Islet of Langerhans (tissue), 1 donor: ENCODE results near the gene MAPKAPK2.
"Not testable (repeated sequence)": the region's sequence is repeated elsewhere in the genome, so short reads cannot be mapped to it uniquely, and the experiment has no call there.

Experiments used
- FAIRE-seq: peaks from one replicate; lab custom pipeline; 2011; peaks lifted over from hg19 to GRCh38; lab: Jason Lieb, UNC

MAPKAPK2 gene

DNA sequence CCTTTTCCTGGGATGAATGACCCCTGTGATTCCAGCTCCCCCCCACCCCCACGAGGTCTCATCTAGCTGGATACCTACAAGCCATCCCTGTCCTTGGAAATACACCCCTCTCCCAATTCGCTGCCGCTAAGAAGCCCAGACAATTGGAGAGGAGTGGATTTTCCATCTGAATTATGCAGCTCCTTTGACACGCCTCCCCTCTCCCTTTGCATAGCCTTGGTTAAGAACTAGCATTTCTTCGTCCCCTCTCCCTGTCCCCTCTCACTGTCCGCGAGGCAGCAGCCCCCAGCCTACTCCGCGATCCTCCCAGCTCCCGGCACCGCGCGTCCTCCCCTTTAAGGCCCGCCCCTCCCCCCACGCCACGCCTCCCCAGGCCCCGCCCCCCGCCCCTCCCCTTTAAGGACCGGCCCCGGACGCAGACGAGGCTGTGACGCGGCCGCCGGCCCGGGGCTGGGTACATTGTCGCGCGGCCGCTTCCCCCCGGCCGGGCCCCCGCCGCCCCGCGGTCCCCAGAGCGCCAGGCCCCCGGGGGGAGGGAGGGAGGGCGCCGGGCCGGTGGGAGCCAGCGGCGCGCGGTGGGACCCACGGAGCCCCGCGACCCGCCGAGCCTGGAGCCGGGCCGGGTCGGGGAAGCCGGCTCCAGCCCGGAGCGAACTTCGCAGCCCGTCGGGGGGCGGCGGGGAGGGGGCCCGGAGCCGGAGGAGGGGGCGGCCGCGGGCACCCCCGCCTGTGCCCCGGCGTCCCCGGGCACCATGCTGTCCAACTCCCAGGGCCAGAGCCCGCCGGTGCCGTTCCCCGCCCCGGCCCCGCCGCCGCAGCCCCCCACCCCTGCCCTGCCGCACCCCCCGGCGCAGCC lies at the start of gene MAPKAPK2:
Gene MAPKAPK2, plus strand, starts transcription at position 428 of the 856 bp plus-strand sequence. Its CDS starts 325 bp downstream, at position 753.
- no peak for FAIRE-seq

DNA sequence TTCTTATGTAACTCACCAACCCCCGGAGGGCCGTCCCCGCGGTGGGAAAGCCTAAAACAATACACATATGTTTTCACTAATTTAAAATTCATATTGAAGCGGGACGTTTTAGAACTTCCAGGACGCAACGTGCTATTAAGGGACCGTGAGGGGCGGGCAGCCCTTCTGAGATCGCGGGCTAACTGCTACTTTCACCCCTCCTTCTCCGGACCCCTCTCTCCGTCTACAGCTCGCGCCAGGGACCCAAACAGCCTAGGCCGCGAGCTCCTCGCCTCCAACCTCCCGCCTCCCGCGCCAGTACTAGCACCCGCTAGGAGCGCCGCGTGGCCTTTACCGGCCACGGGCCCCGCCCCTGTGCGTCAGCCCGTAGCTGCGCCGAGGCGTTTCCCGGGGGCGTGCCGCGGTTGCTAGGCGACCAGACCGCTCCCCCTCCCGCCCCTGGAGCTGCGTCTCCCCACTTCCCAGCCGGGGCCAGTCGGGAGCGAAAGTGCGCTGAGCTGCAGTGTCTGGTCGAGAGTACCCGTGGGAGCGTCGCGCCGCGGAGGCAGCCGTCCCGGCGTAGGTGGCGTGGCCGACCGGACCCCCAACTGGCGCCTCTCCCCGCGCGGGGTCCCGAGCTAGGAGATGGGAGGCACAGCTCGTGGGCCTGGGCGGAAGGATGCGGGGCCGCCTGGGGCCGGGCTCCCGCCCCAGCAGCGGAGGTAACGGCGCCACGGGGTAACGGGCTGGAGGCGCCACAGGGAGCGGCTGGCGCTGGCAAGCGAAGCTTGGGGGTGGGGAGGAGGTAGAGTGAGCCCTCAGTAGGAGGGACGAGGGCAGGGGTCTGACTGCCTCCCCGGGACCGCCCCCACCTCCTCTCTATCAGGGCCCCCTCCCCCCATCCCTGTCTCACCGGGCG lies 49.4 kb upstream of the MAPKAPK2 start, which contains the start of gene DYRK3:
Gene DYRK3, plus strand, starts transcription at position 457 of the 898 bp plus-strand sequence. Its CDS starts 168 bp downstream, at position 625.
- no peak for FAIRE-seq

DNA sequence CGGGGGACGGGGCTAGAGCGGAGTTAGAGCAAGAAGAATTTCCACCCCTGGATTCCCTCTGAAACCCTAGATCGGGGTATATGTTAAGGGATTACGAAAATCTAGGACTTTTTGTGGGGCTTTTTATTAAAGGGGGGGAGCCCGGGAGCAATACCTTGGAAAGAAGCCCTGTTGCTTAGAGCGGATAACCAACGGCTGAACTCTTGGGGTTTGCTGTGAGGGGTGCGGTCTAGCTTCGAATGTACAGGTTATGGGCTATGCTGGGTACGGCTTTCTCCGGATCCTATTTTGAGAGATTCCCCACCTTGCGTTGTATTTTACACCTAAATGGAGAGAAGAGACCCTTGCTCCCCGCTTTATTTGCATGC lies 48.7 kb upstream of the MAPKAPK2 start:
- FAIRE-seq = no peak

DNA sequence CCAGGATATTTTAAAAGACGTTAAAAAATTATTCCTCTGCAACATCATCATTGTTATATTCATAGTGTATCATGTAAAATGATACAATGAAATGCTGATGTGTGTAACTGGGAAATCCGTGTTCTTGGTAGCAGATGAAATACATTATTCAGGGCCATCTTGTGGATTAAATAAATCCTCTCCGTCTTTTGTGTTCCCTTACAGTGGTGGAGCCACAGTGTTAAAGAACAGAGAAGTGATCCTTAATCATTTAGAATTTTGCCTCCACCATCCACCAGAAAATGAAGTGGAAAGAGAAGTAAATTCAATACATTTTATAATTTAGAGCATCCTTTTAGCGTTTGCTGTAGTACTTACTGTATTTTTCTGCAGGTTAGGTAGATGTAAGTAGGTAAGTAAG lies 48.0 kb upstream of the MAPKAPK2 start:
- FAIRE-seq = no peak

DNA sequence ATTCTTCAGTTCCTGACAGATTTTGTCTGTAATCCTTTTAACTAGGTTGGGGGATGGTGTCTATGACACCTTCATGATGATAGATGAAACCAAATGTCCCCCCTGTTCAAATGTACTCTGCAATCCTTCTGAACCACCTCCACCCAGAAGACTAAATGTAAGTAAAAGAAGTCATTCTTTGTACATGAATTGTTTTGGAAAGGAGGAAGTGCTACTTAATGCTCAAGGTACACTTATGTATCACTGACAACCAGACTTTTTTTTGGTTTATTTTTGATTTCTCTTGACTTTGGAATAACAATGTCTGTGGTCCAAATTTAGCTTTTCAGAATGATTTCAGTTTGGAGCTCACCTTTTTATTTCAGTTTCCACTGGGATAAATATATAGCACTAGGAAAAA lies 47.1 kb upstream of the MAPKAPK2 start:
- no peak for FAIRE-seq

DNA sequence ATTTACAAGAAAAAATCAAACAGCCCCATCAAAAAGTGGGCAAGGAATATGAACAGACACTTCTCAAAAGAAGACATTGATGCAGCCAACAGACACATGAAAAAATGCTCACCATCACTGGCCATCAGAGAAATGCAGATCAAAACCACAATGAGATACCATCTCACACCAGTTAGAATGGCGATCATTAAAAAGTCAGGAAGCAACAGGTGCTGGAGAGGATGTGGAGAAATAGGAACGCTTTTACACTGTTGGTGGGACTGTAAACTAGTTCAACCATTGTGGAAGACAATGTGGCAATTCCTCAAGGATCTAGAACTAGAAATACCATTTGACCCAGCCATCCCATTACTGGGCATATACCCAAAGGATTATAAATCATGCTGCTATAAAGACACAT lies 42.6 kb upstream of the MAPKAPK2 start:
- FAIRE-seq = not testable (repeated sequence)

DNA sequence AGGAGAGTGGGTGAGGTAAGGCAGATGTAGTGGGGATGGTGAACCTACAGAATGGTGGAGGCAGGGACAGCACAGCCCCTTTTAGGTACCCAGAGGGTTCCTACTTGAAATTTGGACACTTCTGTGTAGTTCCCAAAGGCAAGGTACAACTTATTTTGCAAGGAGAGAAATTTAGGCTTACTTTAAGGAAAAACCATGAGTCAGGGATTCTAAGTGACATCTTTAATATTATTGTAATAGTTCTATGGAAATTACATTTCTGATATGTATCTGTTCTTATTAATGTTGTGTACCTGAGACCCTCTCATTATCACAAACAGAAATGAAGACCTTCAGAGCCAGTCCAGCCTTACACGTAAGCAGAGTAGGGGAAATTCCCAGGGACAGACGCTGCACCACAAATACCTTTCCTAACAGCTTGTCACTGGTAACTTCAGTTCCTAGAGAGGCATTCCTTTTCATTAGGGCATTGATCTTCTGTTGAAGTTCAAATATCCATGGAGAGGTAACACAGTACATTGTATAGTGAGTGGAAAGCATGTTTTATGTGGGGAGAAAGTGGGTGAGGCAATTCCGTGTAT lies 41.5 kb upstream of the MAPKAPK2 start:
- FAIRE-seq = no peak

DNA sequence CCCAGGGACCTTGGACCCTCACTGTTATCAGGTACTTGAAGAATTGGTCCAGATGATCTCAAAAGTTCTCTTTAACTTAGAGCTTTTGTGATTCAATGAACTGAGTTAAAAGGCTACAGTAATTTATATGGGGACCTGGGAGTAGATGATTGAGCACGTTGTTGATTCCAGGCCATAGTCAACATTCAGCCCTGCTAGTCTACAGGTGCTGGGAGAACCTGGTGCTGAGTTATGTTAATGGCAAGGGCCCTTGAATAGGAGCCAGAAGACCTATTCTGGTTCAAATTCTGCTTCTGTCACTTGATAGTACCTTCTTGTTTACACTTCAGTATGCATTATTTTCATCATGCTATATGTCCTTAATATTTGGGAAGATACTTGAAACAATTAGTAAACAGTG lies 38.2 kb upstream of the MAPKAPK2 start:
- FAIRE-seq = no peak

DNA sequence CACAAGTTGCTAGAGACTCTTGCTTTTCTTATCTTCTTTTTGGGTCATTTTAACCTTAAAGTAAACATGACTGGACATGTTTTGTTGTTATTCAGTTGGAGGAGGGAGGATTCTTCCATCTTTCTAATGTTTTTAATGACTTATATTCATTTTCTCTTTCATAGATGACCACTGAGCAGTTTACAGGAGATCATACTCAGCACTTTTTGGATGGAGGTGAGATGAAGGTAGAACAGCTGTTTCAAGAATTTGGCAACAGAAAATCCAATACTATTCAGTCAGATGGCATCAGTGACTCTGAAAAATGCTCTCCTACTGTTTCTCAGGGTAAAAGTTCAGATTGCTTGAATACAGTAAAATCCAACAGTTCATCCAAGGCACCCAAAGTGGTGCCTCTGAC lies 37.5 kb upstream of the MAPKAPK2 start:
- no peak for FAIRE-seq

DNA sequence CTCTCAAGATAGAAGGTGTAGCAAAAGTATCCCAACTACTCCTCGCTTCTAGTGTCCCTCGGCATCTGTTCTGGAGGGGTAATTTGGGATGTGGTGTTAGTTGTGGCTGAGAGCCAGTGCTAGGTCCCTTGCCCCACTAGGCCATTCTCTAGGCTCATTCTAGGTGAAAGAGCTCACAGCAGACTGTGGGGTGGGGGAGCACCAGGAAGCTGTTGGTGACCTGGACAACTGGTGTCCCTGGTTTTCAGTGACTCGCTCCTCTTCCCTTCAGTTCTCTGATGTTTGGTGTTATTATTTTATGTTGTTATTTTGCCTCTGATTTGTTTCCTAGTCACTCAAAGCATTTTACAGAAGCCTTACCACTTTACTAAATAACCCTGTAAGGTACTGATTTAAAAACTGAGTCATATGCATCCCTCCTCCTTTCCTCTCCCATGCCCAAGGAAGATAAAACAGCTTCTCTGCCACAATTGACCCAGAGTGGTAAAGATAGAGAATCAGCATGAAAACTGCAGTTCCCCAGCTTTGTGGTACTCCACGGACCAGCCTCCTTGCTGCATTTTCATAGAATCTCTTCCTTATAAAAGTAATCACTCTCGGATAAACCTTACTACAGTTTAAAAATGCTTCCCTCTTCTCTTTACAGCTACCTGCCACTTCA lies 35.3 kb upstream of the MAPKAPK2 start:
- no peak for FAIRE-seq

DNA sequence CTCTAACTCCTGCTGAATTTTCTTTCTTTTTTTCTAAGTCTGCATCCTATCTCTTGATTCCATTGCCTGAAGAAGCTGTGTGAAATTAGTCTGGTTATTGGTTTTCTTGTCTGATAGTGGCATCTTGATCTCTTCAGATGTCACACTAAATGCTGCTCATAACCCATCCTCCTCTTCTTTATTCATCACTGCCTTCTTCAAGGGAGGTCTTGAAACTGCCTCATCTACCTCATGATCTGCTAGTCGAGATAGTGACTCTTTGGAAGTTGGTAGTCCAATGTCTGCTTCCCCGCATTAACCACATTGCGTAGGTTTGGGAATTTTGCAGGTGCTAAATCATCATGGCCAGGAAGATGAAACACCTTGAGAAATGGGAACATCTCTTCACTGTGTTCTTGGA lies 33.7 kb upstream of the MAPKAPK2 start:
- no peak for FAIRE-seq

DNA sequence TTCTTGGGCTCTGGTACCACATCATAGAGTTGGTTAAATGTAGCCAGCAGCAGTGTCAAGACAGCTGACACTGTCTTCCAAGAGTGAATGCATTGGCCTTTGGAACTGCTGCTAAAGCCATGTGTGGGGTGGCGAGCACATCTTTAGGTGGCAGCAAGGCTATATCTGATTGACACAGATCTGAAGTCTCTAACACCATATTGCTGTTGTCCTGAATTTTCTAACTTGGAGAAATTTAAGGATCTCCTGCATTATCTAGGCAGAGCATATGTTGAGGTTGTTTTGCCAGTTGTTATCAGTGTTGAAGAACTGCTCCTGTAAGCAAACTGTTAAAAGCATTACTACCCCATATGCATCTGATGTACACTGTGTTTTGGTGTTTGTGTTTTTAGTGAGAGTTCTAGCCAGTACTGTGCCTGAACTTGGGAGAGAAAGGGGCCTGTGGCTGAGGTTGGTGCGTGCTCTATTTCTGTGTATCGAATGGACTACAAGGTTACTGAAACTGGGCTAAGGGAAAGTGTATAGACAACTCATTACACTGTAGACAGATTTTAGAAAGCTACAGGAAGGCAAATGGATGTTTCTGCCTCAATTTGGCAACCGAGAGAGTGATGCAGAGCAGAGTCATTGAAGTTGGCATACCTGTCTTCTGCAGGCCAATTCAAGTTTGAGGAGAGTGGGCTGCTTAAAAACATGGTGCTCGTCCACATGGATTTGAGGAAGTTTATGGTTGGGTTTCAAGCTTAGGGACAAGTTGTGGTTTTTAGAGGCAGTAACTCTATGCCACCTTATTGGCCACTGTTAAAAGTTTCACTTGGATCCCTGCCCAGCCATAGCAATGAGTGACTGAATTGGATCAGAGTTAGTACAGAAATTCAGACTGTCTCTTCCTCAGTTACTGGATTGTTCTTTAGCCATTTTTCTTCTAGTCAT lies 32.5 kb upstream of the MAPKAPK2 start:
- no peak for FAIRE-seq

DNA sequence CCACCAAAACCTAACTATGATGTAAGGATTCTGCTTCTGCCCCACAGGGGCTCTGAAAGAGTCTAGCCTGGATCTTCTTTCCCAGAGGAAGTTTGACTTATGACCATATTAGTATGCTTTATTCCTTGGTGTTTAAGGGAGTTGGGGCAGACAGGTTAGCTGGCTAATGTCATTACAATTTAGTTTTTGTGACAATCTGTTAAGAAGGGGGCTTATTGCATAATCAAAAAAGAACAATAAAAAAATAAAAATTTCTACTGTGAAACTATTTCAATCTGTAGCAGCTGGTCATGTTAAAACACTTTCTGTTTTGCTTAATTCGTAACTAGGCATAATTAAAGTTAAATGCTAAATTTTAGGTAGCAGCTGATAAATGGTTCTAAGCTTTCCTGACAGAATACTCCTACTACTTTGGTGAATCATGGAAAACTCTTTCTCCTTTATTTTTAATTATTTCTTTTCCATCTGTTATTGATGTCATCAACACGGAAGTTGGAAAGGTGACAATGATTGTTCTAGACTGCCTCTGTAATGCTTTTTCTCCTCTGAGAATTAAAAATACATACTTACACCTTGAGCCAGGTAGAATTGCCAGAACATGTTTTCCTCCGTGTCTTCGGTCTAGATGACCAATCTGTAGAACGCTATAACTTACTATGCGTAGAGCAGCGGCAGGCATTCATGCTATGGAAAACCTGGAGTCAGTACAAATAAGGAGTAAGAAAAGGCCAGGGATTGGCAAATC lies 30.8 kb upstream of the MAPKAPK2 start:
- no peak for FAIRE-seq

DNA sequence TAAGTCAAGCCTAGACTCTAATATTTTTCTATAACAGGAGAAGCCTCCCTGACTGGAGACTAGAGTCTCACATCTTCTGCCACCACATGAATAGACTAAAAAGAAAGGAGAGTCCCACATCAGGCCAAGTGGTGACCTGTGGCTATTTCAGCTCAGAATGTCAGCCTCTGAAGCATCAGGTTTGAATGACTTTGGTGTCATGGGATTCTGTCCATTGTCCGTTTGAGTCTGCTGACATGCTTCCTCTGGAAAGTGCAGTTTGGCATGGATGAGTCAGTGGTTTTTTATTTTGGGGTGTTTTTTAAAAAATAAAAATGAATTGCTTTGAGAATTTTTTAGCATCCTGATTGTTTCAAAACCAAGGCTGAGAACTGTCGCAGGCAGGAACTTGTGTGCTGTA lies 29.9 kb upstream of the MAPKAPK2 start:
- no peak for FAIRE-seq

DNA sequence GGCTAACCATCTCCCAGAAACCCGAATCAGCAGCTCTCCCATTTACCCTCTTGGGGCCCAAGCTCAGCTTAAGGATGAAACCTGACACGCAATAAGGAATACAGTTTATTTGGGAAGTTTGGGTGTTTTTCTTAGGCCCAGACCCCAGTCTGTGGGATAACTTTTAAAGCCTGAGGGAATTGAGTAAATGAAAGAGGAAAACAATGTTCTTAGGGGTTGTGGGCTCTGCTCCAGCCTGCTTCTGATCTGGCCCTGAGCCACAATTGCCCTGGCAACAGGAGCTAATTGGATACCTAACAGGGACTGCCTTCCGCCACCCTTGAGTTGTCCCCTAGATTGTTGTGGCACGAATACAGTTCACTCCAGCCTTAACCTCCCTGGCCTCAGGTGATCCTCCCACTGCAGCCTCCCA lies 29.2 kb upstream of the MAPKAPK2 start:
- no peak for FAIRE-seq

DNA sequence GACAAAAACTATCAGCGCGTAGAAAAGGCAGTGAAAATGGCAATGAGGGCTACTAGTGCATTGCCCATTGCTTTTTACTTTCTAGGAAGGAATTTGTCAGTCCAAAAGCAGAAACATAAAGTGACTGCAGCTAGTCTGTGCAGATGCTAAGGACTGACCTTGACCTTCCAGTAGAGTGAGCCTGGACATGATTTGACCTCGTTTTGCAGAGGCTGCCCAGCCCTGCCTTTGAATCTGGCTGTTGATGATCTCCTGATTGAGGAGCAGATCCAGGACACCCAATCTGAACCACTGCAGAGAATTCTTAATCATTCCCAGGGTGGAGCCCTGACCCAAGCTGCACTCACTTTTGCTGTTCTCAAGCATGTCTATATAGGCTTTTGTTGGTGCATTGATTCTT lies 27.8 kb upstream of the MAPKAPK2 start:
- no peak for FAIRE-seq

DNA sequence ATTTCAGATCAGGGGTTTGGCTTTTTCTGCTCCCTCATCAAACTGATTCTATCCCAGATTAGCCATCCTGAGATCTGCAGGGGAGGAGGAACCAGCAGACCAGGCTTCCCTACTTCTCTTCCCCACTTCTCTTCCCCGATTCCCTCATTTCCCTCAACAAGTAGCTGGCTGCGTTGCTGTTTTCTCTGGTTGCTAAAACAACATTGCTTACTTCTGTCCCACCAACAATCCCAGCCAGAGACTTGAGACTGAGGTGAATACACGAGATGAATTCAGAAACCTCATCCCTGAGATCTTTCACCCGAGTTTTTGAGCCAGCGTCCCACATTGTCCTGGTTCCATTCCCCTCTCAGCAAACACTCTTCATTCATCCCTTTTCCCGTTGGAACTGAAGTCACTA lies 27.0 kb upstream of the MAPKAPK2 start:
- FAIRE-seq = no peak

DNA sequence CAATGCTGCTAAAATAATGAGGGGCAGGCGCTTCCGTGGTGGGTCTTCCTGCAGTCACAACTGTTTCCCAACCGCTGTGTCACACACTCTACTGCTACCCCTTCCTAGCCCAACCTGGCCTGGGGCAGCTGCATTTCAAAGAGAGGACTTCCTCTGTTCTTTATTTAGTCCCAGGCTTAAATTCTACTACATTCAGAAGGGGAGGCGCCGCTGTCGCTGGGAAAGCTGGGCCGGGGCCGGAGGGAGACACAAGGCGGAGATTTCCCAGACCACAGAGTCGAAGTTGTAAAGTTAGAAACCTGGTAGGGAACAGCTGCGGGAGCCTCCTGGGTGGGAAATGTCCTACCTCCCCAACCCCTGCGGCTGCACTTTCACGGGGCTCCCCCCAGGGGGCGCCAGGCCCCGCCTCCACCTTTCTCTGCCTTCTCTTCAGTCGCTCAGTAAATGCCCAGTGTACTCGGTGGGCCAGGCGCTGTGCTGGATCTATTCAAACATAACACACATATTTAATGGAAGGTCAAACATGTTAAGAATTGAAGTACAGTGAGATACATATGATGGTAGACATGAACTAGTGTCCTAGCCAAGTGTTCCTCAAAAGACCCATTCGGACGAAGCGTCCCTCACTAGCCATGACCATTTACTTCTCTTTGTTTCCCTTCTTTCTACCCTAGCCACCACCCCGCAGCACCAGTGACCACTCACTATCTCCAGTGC lies 26.3 kb upstream of the MAPKAPK2 start:
- FAIRE-seq = no peak

DNA sequence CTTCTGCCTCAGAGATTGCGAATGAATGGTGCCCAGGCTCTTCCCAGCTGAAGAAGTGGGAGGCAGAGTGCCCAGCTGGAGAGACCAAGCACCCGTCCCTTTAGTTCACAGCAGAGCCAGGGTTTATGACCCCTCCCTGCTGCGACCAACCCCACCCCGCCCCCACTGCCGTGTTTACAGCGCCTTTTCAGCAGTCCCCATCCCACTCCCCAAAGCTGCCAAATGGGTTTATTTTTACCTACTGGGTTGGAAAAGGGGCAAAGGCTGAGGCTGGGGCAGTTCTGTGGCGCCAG lies 25.8 kb upstream of the MAPKAPK2 start:
- no peak for FAIRE-seq

DNA sequence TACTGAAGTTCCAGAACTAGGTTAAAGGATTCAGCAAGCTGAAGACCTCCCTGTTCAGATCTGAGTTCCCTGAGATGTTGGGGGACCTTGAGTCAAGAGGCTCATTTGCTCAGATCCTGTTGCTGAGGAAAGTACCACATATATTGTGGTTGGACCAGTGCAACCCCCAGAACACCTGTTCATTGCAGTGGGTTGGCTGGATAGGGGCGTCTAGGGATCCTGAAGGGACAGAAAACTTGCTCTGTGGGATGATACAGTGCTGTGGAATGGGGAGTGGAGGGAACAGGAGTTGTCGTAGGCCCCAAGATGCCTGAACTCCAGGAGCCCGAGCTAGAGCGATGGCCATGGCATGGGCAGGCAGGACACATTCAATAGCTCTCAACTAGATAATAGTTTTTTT lies 24.6 kb upstream of the MAPKAPK2 start:
- no peak for FAIRE-seq
